HG03103 (cell line): Measurements from ENCODE around the gene CTDSPL2.
A peak's percentile ranks its signal among the peaks of the same experiment; 100 is the strongest.
"Not testable (repeated sequence)": the region's sequence is repeated elsewhere in the genome, so short reads cannot be mapped to it uniquely, and the experiment has no call there.

Experiments used
- ATAC-seq: cut with Tn5 transposase; IDR thresholded peaks from one replicate; pipeline ENCODE4 v1.9.1; 2021; ENCODE audit warnings: low read depth; ENCODE audit not compliant: unreplicated experiment

CTDSPL2 gene

GRCh38 chr15:44536962-44537734, 109.7 kb downstream of the CTDSPL2 start, which contains the start of gene EIF3J:
TSS of gene EIF3J (plus strand) at chr15:44537147. CDS start at chr15:44537195, 48 bp downstream.
- peak; percentile 79 for ATAC-seq

- no peak for ATAC-seq
These were observed 110.4 kb downstream of the CTDSPL2 start for GRCh38 chr15:44537735-44538240.

GRCh38 chr15:44541282-44541958, 114.0 kb downstream of the CTDSPL2 start:
- no peak for ATAC-seq

GRCh38 chr15:44542596-44542995, 115.2 kb downstream of the CTDSPL2 start:
- no peak for ATAC-seq

- not testable (repeated sequence) for ATAC-seq
These were observed 117.3 kb downstream of the CTDSPL2 start for GRCh38 chr15:44544745-44545144.

- no peak for ATAC-seq
These were observed 118.7 kb downstream of the CTDSPL2 start for GRCh38 chr15:44545913-44546802.

GRCh38 chr15:44549152-44549551, 121.7 kb downstream of the CTDSPL2 start:
- ATAC-seq: not testable (repeated sequence)

GRCh38 chr15:44550256-44550655, 122.8 kb downstream of the CTDSPL2 start:
- ATAC-seq: no peak

- ATAC-seq: no peak
These were observed 123.3 kb downstream of the CTDSPL2 start for GRCh38 chr15:44550734-44551133.

GRCh38 chr15:44554934-44555723, 127.7 kb downstream of the CTDSPL2 start:
- no peak for ATAC-seq

- ATAC-seq: not testable (repeated sequence)
These were observed 133.5 kb downstream of the CTDSPL2 start for GRCh38 chr15:44560926-44561325.

GRCh38 chr15:44565387-44566154, 138.1 kb downstream of the CTDSPL2 start:
- ATAC-seq: no peak

- no peak for ATAC-seq
These were observed 138.7 kb downstream of the CTDSPL2 start for GRCh38 chr15:44566155-44566540.

GRCh38 chr15:44568338-44568737, 140.9 kb downstream of the CTDSPL2 start:
- no peak for ATAC-seq

GRCh38 chr15:44569316-44569715, 141.9 kb downstream of the CTDSPL2 start:
- ATAC-seq: no peak

- no peak for ATAC-seq
These were observed 142.9 kb downstream of the CTDSPL2 start for GRCh38 chr15:44570361-44570760.

- no peak for ATAC-seq
These were observed 146.0 kb downstream of the CTDSPL2 start for GRCh38 chr15:44573386-44573785.

- ATAC-seq: no peak
These were observed 147.3 kb downstream of the CTDSPL2 start for GRCh38 chr15:44574734-44575133.
